HCT116 (cell line): ENCODE results near the gene PCDHGA1.

Experiments used
- EGR1 ChIP-seq: IDR thresholded peaks from 2 replicates; pipeline ENCODE4 v1.6.1; 2012; ENCODE audit warnings: low read depth
- ELF1 ChIP-seq: IDR thresholded peaks from 2 replicates; pipeline ENCODE4 v1.6.1; 2012; ENCODE audit warnings: low read depth, borderline replicate concordance
- EZH2 ChIP-seq: fragments of 200-600 bp; sonication (generic); IDR thresholded peaks from 2 replicates; pipeline ENCODE4 v1.6.1; 2017; ENCODE audit warnings: antibody characterized with exemption, mixed run types
- RAD21 ChIP-seq: IDR thresholded peaks from 2 replicates; pipeline ENCODE4 v1.6.1; 2012; ENCODE audit warnings: low read depth, mild to moderate bottlenecking
- SP1 ChIP-seq: IDR thresholded peaks from 2 replicates; pipeline ENCODE4 v1.6.1; 2012; ENCODE audit warnings: low read depth
- TF ChIP-seq, protein P1 (sequence below): IDR thresholded peaks from 2 replicates; pipeline ENCODE4 v1.6.1; 2012
- TF ChIP-seq, protein P2 (sequence below): IDR thresholded peaks from 2 replicates; pipeline ENCODE4 v1.6.1; 2012; ENCODE audit warnings: low read depth
- TF ChIP-seq, protein P3 (sequence below), 3 experiments: fragments of 200-600 bp in 1 of 3; sonication (generic) in 1 of 3; IDR thresholded peaks in 2 of 3; conservative IDR thresholded peaks in 1 of 3; 2 replicates each; pipeline ENCODE4 v1.5.1; 2012 to 2017; ENCODE audit warnings: low read depth in 2 of 3, low read length in 2 of 3, antibody characterized with exemption in 1 of 3, borderline replicate concordance in 1 of 3, control low read depth in 1 of 3, mild to moderate bottlenecking in 1 of 3, mixed read lengths in 1 of 3, mixed run types in 1 of 3, moderate library complexity in 1 of 3; ENCODE audit not compliant: insufficient read depth in 1 of 3

DNA sequence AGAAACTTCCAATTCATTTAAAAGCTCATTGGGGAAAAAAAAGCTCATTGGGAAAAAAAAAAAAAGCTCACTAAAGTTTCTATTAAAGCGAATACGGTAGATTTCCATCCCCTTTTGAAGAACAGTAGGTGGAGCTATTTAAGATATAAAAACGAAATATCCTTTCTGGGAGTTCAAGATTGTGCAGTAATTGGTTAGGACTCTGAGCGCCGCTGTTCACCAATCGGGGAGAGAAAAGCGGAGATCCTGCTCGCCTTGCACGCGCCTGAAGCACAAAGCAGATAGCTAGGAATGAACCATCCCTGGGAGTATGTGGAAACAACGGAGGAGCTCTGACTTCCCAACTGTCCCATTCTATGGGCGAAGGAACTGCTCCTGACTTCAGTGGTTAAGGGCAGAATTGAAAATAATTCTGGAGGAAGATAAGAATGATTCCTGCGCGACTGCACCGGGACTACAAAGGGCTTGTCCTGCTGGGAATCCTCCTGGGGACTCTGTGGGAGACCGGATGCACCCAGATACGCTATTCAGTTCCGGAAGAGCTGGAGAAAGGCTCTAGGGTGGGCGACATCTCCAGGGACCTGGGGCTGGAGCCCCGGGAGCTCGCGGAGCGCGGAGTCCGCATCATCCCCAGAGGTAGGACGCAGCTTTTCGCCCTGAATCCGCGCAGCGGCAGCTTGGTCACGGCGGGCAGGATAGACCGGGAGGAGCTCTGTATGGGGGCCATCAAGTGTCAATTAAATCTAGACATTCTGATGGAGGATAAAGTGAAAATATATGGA is 100.2 kb downstream of the PCDHGA1 start, which contains the start of gene PCDHGA12:
- TF ChIP-seq RAD21 (0 out of 2 replicates have a peak, but pooled peaks have one; percentile 15), EZH2 (no peak), EGR1 (no peak), ELF1 (no peak), SP1 (no peak)
- TF ChIP-seq, protein P1, sequence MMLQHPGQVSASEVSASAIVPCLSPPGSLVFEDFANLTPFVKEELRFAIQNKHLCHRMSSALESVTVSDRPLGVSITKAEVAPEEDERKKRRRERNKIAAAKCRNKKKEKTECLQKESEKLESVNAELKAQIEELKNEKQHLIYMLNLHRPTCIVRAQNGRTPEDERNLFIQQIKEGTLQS = no peak
- TF ChIP-seq, protein P2, sequence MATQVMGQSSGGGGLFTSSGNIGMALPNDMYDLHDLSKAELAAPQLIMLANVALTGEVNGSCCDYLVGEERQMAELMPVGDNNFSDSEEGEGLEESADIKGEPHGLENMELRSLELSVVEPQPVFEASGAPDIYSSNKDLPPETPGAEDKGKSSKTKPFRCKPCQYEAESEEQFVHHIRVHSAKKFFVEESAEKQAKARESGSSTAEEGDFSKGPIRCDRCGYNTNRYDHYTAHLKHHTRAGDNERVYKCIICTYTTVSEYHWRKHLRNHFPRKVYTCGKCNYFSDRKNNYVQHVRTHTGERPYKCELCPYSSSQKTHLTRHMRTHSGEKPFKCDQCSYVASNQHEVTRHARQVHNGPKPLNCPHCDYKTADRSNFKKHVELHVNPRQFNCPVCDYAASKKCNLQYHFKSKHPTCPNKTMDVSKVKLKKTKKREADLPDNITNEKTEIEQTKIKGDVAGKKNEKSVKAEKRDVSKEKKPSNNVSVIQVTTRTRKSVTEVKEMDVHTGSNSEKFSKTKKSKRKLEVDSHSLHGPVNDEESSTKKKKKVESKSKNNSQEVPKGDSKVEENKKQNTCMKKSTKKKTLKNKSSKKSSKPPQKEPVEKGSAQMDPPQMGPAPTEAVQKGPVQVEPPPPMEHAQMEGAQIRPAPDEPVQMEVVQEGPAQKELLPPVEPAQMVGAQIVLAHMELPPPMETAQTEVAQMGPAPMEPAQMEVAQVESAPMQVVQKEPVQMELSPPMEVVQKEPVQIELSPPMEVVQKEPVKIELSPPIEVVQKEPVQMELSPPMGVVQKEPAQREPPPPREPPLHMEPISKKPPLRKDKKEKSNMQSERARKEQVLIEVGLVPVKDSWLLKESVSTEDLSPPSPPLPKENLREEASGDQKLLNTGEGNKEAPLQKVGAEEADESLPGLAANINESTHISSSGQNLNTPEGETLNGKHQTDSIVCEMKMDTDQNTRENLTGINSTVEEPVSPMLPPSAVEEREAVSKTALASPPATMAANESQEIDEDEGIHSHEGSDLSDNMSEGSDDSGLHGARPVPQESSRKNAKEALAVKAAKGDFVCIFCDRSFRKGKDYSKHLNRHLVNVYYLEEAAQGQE = no peak
- TF ChIP-seq, protein P3, sequence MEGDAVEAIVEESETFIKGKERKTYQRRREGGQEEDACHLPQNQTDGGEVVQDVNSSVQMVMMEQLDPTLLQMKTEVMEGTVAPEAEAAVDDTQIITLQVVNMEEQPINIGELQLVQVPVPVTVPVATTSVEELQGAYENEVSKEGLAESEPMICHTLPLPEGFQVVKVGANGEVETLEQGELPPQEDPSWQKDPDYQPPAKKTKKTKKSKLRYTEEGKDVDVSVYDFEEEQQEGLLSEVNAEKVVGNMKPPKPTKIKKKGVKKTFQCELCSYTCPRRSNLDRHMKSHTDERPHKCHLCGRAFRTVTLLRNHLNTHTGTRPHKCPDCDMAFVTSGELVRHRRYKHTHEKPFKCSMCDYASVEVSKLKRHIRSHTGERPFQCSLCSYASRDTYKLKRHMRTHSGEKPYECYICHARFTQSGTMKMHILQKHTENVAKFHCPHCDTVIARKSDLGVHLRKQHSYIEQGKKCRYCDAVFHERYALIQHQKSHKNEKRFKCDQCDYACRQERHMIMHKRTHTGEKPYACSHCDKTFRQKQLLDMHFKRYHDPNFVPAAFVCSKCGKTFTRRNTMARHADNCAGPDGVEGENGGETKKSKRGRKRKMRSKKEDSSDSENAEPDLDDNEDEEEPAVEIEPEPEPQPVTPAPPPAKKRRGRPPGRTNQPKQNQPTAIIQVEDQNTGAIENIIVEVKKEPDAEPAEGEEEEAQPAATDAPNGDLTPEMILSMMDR (IDR thresholded peaks at IDR 0.05 in 2 of 3, conservative IDR thresholded peaks at IDR 0.05 in 1 of 3; ENCODE audit: borderline replicate concordance in 1 of 3, insufficient read depth in 1 of 3, low read depth in 2 of 3, low read length in 2 of 3) = peak in 1 of 3 experiments; percentile 44; a peak in 1 of 6 replicates
